ENCODE data around the gene ALOX12.
A peak's percentile ranks its signal among the peaks of the same experiment; 100 is the strongest.

Gene ALOX12

GRCh38 chr17:7022781-7023571 is 27.1 kb downstream of the ALOX12 start, which contains the start of gene BCL6B:
TSS of gene BCL6B (plus strand) at chr17:7023050. CDS start at chr17:7023672, 622 bp downstream.
- no peak for TF ChIP-seq ZNF274 (IDR thresholded peaks at IDR 0.05; ENCODE audit: low read depth, low read length)
- H3K4me3 ChIP-seq (ENCODE audit: low read length) = peak within 1 kb of the TSS; percentile 11; the same call in 1 of the 2 replicates

- H3K4me3 ChIP-seq (ENCODE audit: low read length) = no peak overlapping the region; the same call in 1 of the 2 replicates
- no peak for TF ChIP-seq ZNF274 (IDR thresholded peaks at IDR 0.05; ENCODE audit: low read depth, low read length)
Measured at GRCh38 chr17:7023576-7024401, 27.9 kb downstream of the ALOX12 start.

DNA sequence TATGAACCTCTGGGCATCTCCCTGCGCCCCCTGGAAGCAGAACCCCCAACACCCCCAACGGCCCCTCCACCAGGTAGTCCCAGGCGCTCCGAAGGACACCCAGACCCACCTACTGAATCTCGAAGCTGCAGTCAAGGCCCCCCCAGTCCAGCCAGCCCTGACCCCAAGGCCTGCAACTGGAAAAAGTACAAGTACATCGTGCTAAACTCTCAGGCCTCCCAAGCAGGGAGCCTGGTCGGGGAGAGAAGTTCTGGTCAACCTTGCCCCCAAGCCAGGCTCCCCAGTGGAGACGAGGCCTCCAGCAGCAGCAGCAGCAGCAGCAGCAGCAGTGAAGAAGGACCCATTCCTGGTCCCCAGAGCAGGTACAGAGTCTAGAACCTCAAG is 28.5 kb downstream of the ALOX12 start:
- H3K4me3 ChIP-seq (ENCODE audit: low read length) = no peak overlapping the region
- no peak for TF ChIP-seq ZNF274 (IDR thresholded peaks at IDR 0.05; ENCODE audit: low read depth, low read length)

DNA sequence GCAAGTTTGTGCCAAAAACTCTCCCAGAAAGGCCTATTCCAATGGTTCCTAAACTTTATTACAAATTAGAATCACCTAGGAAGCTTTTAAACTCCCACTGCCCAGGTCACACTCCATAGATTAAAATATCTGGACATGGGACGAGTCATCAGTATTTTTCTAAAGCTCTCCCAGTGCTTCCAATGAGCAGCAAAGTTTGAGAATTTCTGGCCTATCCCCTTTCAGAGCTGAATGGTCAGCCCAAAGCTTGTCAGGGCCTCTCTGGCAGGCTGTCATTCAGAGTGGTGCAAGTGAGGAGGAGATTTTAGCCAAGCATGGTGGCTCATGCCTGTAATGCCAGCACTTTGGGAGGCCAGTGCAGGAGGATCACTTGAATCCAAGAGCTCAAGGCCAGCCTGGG is 29.4 kb downstream of the ALOX12 start:
- TF ChIP-seq ZNF274 (IDR thresholded peaks at IDR 0.05; ENCODE audit: low read depth, low read length) = no peak

DNA sequence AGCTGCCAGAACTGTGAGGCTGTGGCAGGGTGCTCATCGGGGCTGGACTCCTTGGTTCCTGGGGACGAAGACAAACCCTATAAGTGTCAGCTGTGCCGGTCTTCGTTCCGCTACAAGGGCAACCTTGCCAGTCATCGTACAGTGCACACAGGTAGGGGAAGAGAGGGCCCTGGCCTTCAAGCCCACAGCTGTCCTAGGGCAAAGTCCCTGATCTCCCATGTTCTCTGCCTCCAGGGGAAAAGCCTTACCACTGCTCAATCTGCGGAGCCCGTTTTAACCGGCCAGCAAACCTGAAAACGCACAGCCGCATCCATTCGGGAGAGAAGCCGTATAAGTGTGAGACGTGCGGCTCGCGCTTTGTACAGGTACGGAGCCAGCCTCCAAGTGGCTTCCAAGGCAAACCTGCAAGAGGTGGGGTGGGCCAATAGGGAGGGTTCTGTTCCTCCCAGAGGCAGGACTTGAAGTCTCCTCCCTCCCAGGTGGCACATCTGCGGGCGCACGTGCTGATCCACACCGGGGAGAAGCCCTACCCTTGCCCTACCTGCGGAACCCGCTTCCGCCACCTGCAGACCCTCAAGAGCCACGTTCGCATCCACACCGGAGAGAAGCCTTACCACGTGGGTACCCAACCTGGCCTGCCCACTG is 30.7 kb downstream of the ALOX12 start:
- TF ChIP-seq ZNF274 (IDR thresholded peaks at IDR 0.05; ENCODE audit: low read depth, low read length) = no peak
- H3K4me3 ChIP-seq (ENCODE audit: low read length) = no peak overlapping the region

More for the DNA sequence above, 29.4 kb downstream of the ALOX12 start:
- no peak overlapping the region for H3K4me3 ChIP-seq (ENCODE audit: low read length)

- no peak for TF ChIP-seq ZNF274 (IDR thresholded peaks at IDR 0.05; ENCODE audit: low read depth, low read length)
- H3K4me3 ChIP-seq (ENCODE audit: low read length) = no peak overlapping the region
Measured at GRCh38 chr17:7027335-7027734, 31.5 kb downstream of the ALOX12 start.

DNA sequence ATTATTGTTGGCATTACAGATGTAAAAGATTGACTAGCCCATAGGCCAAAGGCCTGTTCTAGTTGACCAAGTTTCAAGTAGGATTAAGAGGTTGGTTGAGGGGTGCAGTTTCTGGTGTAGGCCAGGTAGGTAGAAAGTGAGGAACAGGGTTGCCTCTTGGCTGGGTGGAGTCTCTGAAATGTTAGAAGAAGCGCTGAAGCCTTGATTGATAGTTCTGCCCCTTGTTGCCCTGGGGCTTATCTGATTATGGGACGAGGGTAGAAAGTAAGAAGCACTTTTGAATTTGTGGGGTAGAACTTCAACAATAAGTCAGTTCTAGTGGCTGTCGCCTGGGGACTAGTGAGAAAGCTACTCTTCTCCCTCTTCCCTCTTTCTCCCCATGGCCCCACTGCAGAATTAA is 33.2 kb downstream of the ALOX12 start:
- no peak for TF ChIP-seq ZNF274 (IDR thresholded peaks at IDR 0.05; ENCODE audit: low read depth, low read length)
- H3K4me3 ChIP-seq (ENCODE audit: low read length) = no peak overlapping the region

- no peak overlapping the region; the same call in 1 of the 2 replicates for H3K4me3 ChIP-seq (ENCODE audit: low read length)
- no peak for TF ChIP-seq ZNF274 (IDR thresholded peaks at IDR 0.05; ENCODE audit: low read depth, low read length)
Measured at GRCh38 chr17:7029659-7030058, 33.8 kb downstream of the ALOX12 start.

DNA sequence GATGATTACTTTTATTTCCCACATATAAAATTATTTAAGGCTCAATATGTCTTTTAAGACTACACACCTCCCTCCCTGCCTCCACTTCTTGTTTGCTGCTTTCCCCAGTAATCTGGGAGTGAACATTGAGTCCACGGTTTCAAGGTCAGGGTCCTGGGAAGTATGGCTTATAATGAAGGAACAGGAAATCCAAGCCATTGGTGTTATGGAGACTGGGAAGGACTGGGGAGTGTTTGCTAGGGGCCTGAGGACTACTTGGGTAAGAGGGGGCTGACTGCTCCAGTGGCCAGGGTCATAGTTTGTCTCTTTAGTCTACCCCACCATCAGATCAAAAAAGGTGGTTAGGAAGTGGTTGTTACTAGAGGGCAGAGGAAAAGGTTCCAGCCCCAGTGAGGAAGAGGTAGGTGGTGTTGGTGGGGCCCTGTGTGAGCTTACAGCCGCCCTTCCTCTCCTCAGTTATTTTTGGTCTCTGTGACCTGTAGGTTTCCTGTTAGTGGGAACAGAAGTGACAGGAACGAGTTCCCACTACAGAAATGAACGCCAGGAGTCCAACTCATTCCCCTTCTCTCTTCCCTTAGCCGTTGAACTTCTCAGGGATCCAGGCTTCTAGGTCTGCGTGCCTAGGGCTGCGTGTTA is 39.2 kb downstream of the ALOX12 start:
- no peak for TF ChIP-seq ZNF274 (IDR thresholded peaks at IDR 0.05; ENCODE audit: low read depth, low read length)
- peak overlapping the region; percentile 81 for H3K4me3 ChIP-seq (ENCODE audit: low read length)

DNA sequence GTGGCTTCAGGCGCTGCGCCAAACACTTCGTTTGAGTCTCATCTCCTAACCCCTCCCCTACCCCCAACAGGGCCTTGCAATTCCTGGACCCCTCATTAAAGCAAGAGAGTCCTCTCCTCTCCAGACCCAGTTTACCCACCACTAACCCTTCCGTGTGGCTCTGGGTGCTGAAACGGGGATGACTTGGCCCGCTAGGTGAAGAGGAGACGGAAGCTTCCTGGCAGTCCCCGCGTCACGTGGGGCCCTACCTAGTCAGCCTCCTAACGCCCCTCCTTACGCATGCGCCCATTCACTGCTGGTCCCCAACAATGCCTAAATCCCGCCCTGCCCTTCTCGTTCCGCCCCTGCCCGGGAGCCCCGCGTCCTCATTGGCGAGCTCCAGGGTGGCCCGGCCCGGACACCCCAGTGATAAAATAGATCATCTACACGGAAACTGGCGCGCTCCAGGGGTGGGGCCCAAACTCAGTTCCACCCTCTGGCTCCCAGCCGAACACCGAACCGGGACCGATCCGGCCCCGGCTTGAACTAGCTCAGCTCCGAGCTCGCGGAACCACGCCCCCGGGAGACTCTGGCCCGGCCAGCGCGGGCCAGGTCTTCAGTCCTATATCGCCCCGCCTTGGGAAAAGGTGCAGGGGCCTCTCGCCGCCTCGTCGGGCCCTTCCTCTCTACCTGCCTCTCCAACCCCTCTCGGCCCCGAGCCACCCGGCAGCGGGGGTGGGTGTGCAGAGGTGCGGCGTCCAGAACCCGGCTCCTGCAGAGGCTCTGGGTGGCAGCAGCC is 39.9 kb downstream of the ALOX12 start, which contains the start of gene SLC16A13:
Gene SLC16A13, plus strand, starts transcription at position 425 of the 778 bp plus-strand sequence. CDS start 368 bp downstream, outside the sequence.
- peak within 1 kb of the TSS; percentile 81 for H3K4me3 ChIP-seq (ENCODE audit: low read length)
- TF ChIP-seq ZNF274 (IDR thresholded peaks at IDR 0.05; ENCODE audit: low read depth, low read length) = no peak

- no peak overlapping the region for H3K4me3 ChIP-seq (ENCODE audit: low read length)
- no peak for TF ChIP-seq ZNF274 (IDR thresholded peaks at IDR 0.05; ENCODE audit: low read depth, low read length)
Measured at GRCh38 chr17:7038025-7038862, 42.4 kb downstream of the ALOX12 start.

DNA sequence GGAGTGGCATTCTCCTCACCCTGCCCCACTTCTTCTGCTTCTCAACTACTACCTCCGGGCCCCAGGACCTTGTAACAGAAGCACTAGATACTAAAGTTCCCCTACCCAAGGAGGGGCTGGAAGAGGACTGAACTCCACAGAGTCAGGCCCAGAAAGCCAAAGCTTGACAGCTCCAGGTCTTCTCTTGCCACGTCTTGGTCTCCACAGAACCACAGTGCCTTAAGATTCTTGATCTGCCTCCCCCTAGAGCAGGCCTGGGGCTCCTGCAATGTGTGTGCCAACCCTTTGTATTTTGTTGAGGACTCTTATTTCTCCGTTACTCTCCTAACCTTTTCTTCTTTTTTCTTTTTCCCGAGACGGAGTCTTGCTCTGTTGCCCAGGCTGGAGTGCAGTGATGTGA is 44.0 kb downstream of the ALOX12 start:
- TF ChIP-seq ZNF274 (IDR thresholded peaks at IDR 0.05; ENCODE audit: low read depth, low read length) = no peak
- no peak overlapping the region for H3K4me3 ChIP-seq (ENCODE audit: low read length)

Data from GM08714 (cell line).